HG03064 (cell line): ENCODE measurements around the gene SLC37A4.
A peak's percentile ranks its signal among the peaks of the same experiment; 100 is the strongest.
"Not testable (repeated sequence)": the region's sequence is repeated elsewhere in the genome, so short reads cannot be mapped to it uniquely, and the experiment has no call there.

Source experiments
- ATAC-seq: cut with Tn5 transposase; IDR thresholded peaks from one replicate; pipeline ENCODE4 v1.9.1; 2021; ENCODE audit warnings: low read depth; ENCODE audit not compliant: unreplicated experiment

SLC37A4 gene

DNA sequence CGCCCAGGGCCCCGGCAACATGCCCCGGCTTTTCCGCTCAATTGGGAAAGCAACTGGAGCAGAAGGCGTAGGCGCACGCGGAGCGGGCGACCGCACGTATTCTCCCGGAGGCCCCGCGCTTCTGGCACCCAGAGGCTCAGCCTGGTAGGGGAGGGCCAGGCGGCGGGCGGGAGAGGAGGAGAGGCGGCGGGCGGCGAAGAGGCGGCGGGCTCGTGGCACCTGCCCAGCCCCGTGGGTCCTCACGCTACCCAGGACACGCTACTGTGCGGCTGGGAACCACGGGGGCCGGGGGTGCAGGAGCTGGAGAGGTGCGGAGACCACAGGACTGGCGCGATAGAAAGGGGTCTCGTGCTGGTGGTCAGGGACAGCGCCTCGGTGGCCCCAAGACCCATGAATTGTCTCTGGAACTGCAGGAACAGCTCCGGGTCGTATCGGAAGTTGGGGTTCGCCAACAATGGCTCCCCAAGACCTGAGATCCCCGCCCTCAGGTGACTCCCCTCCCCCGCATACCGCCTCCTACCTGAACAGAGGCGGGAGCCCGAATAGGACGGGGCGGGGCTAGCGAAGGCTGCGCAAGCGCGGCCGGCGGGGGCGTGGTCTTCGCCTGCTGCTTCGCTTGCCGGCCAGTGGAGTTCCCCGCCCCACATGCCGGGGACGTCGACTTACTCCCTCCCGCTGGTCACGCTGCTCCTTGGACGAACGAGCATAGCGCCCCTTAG is at the start of gene SLC37A4:
SLC37A4 (minus strand) TSS at position 549 of the 719 bp plus-strand sequence.
- ATAC-seq: peak; percentile 79

DNA sequence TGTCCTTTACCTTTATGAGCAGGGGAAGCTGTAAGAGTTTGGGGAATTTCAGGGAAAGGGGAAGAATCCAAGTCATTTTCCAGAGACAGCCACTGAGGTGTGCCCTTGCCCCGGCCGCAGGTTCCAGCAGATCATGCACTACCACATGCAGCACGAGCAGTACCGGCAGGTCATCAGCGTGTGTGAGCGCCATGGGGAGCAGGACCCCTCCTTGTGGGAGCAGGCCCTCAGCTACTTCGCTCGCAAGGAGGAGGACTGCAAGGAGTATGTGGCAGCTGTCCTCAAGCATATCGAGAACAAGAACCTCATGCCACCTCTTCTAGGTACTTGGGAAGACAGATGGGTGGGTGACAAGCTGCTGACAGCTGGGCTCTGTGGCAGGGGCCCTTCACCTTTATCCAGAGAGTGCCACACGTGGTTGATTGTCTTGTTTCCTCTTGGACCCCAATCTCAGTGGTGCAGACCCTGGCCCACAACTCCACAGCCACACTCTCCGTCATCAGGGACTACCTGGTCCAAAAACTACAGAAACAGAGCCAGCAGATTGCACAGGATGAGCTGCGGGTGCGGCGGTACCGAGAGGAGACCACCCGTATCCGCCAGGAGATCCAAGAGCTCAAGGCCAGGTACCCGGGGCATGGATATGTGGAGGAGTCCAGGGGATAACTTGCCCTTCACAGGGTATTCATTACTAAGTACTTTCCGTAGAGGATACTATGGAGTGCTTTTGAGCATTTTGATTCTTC is 48.2 kb upstream of the SLC37A4 start:
- ATAC-seq: no peak

DNA sequence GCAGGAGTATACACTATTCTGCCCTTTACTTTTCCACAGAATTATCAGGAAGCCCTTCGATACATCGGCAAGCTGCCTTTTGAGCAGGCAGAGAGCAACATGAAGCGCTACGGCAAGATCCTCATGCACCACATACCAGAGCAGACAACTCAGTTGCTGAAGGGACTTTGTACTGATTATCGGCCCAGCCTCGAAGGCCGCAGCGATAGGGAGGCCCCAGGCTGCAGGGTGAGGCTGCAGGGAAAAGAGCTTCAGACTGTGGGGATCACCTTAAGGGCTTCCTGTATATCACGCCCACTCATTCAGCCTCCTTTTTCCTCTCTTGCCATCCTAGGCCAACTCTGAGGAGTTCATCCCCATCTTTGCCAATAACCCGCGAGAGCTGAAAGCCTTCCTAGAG is 47.2 kb upstream of the SLC37A4 start:
- ATAC-seq: no peak

DNA sequence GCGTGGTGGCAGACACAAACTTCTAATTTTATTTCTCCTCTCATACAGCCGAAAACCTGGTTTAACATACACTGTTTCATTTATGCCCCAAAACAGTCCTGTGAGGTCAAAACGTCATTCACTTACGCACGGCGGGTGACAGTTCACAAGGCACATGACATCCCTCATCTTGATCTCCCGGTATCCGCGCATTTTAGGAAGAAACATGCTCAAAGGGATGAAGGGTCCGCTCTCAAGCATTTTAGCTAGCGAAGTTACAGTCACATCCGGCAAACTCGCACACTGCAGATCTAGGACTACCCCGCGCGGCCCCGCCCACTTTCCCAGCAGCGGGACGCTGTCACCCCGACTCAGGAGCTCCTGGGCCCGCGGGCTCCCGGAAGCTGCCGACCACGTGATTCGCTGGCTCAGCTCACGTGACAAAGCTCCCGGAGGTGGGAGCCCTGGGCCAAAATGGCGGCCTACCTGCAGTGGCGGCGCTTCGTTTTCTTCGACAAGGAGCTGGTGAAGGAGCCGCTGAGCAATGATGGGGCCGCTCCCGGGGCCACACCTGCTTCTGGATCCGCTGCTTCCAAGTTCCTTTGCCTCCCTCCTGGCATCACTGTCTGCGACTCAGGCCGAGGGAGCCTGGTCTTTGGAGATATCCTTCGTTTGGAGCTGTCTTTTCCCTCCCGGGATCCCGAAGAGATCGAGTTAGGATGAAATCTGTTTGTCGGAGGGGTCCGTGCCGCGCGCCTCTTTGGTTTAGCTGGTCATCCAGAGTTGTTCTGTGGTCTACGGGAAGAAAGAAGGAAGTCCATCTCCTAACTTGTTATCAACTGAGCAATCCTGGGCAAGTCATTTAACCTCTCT is 36.9 kb upstream of the SLC37A4 start, which contains the start of gene VPS11:
VPS11 (plus strand) TSS at position 448 of the 852 bp plus-strand sequence; CDS start at position 454, 6 bp downstream.
- peak; percentile 80 for ATAC-seq

DNA sequence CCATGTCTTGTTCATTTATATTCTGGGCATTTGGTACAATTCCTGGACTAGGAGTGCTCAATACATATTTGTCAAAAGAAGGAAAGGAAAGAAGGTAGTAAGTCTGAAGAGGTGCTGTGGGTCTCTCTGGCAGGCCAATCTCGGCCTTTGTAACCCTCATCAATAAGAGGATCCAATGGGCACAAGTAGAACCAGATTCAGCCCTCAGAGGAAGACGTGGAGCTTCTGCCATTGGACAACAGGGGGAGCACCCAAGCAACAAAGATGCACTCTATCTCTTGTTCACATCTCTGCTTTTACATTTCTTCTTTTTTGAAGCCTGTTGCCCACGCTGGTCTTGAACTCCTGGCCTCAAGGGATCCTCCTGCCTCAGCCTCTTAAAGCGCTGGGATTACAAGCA is 34.7 kb upstream of the SLC37A4 start:
- no peak for ATAC-seq

DNA sequence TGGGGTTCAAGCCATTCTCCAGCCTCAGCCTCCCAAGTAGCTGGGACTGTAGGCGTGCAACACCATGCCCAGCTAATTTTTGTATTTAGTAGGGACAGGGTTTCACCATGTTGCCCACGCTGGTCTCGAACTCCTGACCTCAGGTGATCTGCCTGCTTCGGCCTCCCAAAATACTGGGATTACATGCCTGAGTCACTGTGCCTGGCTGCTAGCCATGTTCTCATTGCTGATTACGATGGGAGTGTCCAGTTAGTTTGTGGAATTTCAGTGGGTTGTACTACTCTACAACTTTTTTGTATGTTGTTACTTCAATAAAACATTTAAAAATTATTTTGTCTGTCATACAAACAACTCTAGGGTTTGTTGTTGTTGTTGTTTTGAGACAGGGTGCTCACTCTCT is 32.1 kb upstream of the SLC37A4 start:
- ATAC-seq: no peak

DNA sequence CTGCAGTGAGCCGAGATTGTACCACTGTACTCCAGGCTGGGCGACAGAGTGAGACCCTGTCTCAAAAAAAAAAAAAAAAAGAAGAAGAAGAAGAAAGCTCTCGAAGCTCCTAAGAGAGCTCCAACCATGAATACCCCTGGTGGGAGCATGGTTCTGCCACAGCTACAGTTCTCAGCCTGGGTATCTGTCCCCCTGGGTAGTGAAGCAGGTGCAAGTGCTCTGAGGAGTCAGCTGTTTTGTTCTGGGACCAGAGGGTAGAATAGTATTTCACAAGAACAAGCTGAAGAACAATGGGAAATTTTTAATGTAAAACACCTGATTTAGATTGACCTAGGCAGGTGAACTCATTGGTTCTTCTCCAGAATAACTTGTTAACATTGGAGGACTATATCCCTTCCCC is 30.6 kb upstream of the SLC37A4 start:
- ATAC-seq: no peak

DNA sequence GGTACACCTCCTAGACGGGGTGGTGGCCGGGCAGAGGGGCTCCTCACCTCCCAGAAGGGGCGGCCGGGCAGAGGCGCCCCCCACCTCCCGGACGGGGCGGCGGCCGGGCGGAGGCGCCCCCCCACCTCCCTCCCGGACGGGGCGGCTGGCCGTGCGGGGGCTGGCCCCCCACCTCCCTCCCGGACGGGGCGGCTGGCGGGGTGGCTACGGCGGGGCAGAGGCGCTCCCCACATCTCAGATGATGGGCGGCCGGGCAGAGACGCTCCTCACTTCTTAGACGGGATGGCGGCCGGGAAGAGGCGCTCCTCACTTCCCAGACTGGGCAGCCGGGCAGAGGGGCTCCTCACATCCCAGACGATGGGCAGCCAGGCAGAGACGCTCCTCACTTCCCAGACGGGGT is 28.5 kb upstream of the SLC37A4 start:
- ATAC-seq: not testable (repeated sequence)

DNA sequence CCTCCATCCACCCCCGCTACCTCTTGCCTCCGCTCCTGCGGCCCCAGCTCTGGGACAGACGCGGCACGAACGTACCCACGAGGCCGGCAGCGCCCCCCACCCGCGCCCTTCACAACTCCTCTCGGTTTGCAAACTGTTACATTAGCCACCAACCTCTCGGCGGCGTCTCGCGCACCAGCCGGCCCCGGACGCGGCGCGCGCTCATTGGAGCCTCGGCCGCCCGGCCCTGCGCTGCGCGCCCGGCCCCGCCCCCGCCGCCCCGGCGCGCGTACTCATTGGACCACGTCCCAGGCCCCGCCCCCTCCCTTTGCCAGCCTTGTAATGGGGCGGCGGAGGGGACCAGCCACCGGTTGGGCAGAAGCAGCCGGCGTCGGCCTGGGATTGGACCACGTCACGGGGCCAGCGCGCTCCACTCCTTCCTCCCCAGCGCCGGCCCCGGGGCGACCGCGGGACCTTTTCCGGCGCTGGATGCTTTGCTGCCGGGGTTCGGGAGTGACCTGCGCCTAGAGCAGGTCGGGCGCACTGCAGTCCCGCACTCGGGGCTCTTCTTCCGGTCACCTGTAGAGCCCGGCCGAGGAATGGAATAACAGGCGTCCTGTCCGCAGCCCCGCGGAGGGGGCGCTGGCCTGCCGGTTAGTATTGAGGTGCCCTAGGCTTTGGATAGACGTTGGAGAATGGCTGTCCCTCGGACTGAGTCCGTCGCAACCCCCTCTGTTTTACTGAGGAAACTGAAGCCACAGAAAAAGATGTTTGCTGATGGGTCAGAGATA is 26.5 kb upstream of the SLC37A4 start, which contains the start of gene HYOU1:
HYOU1 (minus strand) TSS at position 206 of the 770 bp plus-strand sequence. CDS start 1,045 bp downstream, outside the sequence.
- ATAC-seq: peak; percentile 90

DNA sequence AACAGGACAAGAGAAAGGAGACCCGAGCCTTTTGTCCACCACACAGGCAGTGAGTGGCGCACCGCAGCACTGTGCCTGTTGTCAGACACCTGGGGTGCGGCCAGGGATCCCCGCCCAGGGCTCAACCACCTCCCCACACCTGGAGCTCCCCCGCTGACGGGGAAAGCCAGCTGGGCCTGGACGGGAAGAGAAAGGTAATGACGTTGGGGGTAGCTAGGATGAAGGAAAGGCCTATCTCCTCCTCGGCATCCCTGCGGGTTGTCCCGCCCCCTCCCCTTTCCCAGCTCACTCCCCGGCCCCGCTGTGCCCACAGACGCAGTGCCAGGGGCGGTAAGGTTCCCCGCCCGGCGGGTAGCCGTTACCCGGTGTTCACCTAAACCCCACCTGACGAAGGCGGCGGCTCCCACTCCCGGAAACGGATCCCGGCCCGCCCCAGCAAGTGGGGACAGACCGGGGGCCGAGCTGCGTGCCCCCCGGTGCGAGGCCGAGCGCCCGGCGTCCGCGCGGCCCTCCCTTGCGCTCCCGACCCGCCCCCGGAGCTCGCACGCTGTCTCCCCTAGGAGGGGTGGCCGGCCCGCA is 25.8 kb upstream of the SLC37A4 start:
- ATAC-seq: peak; percentile 11

DNA sequence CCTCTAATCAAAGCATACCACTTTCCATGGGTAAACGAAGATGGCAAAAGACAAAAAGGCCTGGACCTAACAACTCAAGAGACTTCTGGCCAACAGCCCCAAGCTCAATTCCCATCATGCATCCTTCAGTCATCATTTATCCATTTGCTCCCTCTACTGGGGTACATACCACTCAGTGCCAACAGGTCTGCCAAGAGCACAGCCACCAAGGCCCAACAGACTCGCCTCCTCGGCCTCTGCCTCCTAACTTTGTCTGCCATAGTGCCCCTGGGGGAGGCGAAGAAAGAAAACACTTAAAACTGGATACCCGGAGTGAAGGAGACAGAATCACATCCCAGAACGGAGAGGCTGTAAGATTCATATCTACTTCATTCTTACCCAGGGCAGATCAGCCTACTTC is 25.2 kb upstream of the SLC37A4 start:
- ATAC-seq: no peak

DNA sequence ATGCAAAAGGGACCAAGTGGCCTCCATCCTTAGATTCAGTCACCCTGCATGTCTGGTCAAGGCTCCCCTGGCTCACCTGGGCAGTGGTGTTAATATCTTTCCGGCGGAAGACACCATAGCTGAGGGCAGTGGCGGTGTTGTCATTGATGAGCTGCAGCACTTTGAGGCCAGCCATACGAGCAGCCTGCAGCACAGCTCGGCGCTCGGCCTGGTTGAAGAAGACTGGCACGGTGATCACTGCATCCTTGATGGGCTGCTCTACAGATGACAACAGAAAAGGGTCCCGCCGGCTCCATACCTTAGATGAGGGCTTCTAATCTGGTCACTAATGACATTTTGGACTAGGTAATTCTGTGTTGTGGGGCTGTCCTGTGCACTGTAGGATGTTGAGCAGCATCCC is 23.7 kb upstream of the SLC37A4 start:
- no peak for ATAC-seq

DNA sequence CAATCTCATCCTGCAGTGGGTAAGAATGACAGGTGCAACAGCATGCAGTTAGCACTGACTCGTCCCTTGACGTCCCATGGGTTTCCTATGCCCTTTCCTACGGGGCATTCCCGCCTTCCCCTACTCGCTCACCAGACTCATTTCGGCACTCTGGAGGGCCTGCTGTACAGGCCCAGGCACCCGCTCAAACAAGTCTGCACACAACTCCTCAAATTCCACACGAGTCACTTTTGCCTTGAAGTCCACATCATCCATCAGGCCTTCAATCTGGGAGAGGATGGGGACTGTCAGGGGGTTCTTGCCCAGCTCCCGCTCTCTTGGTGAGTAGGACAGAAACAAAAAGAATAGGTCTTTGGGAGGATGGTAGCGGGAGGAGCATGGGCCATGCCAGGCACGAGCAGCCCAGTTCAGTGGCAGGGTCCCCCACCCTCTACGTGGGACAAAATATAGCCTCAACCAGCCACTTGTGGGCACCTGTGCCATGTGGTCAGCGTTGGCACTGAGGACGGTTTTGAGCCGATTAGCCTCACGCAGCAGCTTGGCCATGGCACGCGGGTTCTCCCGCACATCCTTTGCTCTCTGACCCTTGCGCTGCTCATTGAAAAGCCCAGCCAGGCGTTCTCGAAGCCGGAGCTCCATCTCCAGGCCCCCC is 21.6 kb upstream of the SLC37A4 start:
- ATAC-seq: no peak

DNA sequence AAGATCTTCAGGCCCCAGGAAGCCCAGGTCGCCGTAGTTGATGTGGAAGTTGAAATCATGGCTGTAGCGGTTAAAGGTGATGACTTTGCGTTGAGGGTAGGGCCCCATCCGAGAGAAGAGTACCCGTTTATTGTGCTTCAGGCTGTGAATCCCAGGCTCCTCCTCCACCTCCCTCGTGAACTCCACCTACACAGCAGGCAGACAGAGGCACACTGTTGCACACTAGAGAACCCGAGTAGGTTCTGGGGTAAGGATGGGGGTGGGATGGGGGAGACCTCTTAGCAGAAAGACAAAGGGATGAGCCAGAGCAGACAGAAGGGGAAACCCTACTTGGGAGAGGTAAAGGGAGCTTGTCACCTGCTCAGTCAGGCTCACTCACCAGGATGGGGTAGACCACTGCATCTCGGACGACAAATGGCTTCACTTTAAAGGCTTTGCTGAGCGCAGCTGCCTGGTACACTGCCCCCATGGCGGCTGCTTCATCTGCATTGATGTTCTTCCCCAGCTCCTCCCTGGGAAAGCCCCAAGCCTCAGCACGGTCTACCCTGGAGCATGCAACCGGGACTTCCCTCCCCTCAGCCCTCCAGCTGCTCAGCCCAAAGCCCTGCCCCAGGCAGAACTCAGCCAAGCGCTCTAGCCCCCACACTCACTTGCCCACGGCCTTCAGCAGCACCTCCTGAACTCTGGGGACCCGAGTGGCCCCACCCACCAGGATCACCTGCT is 20.9 kb upstream of the SLC37A4 start:
- no peak for ATAC-seq

DNA sequence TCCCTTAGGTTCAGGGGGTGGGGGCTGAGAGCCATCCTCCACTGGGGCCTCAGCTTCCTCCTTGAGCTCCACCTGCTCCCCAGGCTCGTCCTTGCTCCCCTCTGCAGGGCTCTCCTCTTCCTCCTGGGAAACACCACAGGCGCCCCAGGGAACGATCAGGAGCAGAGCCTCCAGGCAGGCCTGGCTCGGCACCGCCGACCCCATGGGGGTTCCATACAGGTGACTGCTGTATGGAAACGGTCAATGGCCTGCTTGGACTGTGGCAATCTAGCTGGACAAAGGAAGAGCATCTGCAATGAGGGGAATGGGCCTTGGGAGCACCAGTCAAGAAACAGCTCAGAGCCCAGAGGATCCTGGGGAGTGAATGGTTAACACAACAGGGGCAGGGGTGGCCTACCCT is 18.4 kb upstream of the SLC37A4 start:
- no peak for ATAC-seq

DNA sequence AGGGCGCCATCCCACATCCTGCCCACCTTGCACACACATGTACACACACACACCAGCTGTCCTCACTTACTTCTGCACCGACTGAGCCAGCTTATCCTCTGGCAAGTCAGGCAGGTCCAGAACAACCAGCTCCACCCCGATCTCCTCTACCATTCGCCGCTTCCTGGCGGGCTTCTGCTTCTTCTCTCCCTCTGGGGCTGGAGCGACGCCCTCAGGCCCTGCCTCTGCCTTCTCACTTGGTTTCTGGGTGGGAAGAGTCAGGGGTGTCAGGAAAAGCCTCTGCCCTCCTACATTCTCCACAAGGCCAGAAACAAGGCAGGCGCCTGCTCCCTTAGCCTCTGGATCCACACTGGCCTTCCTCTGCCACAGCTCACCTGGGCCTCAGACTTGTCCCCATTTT is 18.0 kb upstream of the SLC37A4 start:
- no peak for ATAC-seq

DNA sequence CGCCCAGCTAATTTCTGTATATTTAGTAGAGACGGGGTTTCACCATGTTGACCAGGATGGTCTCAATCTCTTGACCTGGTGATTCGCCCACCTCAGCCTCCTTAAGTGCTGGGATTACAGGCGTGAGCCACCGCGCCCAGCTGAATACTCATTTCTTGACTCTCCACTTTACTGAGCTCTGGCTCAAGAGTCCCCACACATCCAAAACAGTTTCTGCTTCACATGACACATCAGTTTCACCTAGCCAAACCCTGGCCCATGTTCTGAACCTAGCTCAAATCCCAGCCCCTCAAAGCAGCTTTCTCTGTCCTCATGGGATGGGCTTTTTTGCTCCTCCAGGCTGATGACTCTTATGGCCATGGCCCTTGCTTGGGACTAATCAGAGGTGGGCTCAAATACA is 16.5 kb upstream of the SLC37A4 start:
- no peak for ATAC-seq

DNA sequence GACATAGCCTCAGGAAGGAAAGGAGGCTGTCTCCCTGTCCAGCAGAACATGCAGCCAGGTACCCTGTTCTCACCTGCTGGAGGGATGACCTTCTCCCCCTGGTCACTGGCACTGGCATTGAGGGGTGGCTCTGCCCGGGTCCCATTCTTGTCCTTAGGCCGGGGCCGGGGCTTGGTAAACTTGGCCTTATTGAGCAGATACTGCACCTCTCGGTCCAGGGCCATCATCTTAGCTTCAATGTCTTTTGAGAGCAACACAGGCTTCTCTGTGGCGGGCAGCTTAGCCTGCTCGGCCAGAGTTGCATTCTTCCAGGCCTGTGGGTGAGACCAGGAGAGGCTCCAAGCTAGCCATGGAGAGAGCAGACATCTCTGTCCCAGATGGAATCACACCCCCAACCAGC is 15.8 kb upstream of the SLC37A4 start:
- no peak for ATAC-seq

DNA sequence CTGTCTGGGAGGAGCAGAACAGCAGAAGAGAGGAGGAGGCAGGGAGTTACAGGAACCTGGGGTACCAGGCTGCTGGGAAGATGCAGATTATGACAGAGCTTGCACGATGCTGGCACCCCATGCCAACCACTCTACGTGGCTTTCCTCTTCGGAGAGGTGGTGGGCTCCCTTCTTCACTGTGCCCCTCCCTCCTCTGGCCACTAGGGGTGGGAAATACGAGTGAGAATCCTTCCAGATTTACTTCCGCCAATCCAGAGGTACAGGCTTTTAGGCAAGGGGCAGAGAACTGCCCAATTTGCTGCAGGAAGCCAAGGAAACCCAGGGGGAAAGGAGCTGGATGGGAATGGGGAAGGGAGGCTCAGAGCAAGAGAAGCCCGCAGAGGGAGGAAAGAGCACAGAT is 14.0 kb upstream of the SLC37A4 start:
- no peak for ATAC-seq
